HEK293 (cell line): ENCODE data around the gene F2RL3.

Experiments used
- CTCF ChIA-PET: fragments of 350-600 bp; formaldehyde crosslinking; extraction: SDS; loops from one replicate; lab custom pipeline; 2021; ENCODE audit warnings: antibody characterized with exemption; lab: Yijun Ruan, JAX
- POLR2A ChIA-PET: fragments of 300-600 bp; formaldehyde crosslinking; extraction: SDS; loops from one replicate; lab custom pipeline; 2020; ENCODE audit warnings: antibody characterized with exemption, inconsistent platforms; lab: Yijun Ruan, JAX
- H3K27ac ChIP-seq: fragments of 200-500 bp; sonication (Bioruptor generic); 2 replicates; pipeline ENCODE4 v1.5.1; 2014; ENCODE audit warnings: low read depth, low read length, control low read depth, inconsistent platforms; ENCODE audit errors: extremely low read depth
- H3K36me3 ChIP-seq, 2 experiments: fragments of 200-500 bp in 1 of 2; sonication (Bioruptor generic) in 1 of 2; 1 replicate in 1 of 2; 2 replicates in 1 of 2; pipeline ENCODE4 v1.5.1; 2014 to 2017; ENCODE audit warnings: inconsistent platforms in 2 of 2, low read length in 2 of 2; ENCODE audit not compliant: control insufficient read depth in 2 of 2, insufficient read depth in 1 of 2
- H3K4me1 ChIP-seq: fragments of 200-500 bp; sonication (Bioruptor generic); 2 replicates; pipeline ENCODE4 v1.5.1; 2014; ENCODE audit warnings: mild to moderate bottlenecking, low read length, inconsistent platforms; ENCODE audit not compliant: control insufficient read depth, insufficient read depth
- H3K4me3 ChIP-seq: 2 replicates; pipeline ENCODE4 v1.5.1; 2011; ENCODE audit warnings: low read depth, mild to moderate bottlenecking, control low read depth, low read length, moderate library complexity
- H3K9me3 ChIP-seq: fragments of 200-500 bp; sonication (Bioruptor generic); 2 replicates; pipeline ENCODE4 v1.5.1; 2014; ENCODE audit warnings: low read depth, low read length, inconsistent platforms; ENCODE audit not compliant: control insufficient read depth, insufficient read depth
- EGR2 ChIP-seq: fragments of 450-650 bp; formaldehyde crosslinking; IDR thresholded peaks from 2 replicates; pipeline ENCODE4 v1.5.1; 2016; ENCODE audit warnings: low read depth, missing biosample characterization, missing genetic modification characterization
- GFI1B ChIP-seq: fragments of 450-650 bp; formaldehyde crosslinking; IDR thresholded peaks from 2 replicates; pipeline ENCODE4 v1.5.1; 2016; ENCODE audit warnings: missing biosample characterization, missing genetic modification characterization
- GLIS2 ChIP-seq: fragments of 450-650 bp; formaldehyde crosslinking; IDR thresholded peaks from 2 replicates; pipeline ENCODE4 v1.5.1; 2016; ENCODE audit warnings: missing biosample characterization, missing genetic modification characterization
- MEIS1 ChIP-seq: sonication (generic); formaldehyde crosslinking; IDR thresholded peaks from 2 replicates; pipeline ENCODE4 v1.8.1; 2022; ENCODE audit warnings: missing genetic modification reagents, mild to moderate bottlenecking, borderline replicate concordance
- ZIC2 ChIP-seq: fragments of 450-650 bp; formaldehyde crosslinking; IDR thresholded peaks from 2 replicates; pipeline ENCODE4 v1.5.1; 2016; ENCODE audit warnings: missing biosample characterization, missing genetic modification characterization
- ZNF140 ChIP-seq: fragments of 450-650 bp; formaldehyde crosslinking; IDR thresholded peaks from 2 replicates; pipeline ENCODE4 v1.5.1; 2016; ENCODE audit warnings: missing biosample characterization, missing genetic modification characterization
- ZNF157 ChIP-seq: fragments of 450-650 bp; formaldehyde crosslinking; IDR thresholded peaks from 2 replicates; pipeline ENCODE4 v1.5.1; 2016; ENCODE audit warnings: missing biosample characterization, missing genetic modification characterization
- ZNF184 ChIP-seq: fragments of 450-650 bp; IDR thresholded peaks from 2 replicates; pipeline ENCODE4 v1.5.1; 2018; ENCODE audit warnings: missing biosample characterization, mild to moderate bottlenecking, missing genetic modification characterization
- ZNF324 ChIP-seq: fragments of 450-650 bp; formaldehyde crosslinking; IDR thresholded peaks from 2 replicates; pipeline ENCODE4 v1.5.1; 2016; ENCODE audit warnings: missing biosample characterization, missing genetic modification characterization
- ZNF391 ChIP-seq: fragments of 450-650 bp; formaldehyde crosslinking; IDR thresholded peaks from 2 replicates; pipeline ENCODE4 v1.5.1; 2016; ENCODE audit warnings: low read depth, missing biosample characterization, missing genetic modification characterization, borderline replicate concordance
- ZNF510 ChIP-seq: fragments of 450-650 bp; formaldehyde crosslinking; IDR thresholded peaks from 2 replicates; pipeline ENCODE4 v1.5.1; 2018; ENCODE audit warnings: mild to moderate bottlenecking, missing genetic modification characterization, missing biosample characterization; ENCODE audit not compliant: insufficient replicate concordance
- ZNF561 ChIP-seq: fragments of 450-650 bp; IDR thresholded peaks from 2 replicates; pipeline ENCODE4 v1.5.1; 2018; ENCODE audit warnings: missing biosample characterization, missing genetic modification characterization, borderline replicate concordance
- ZNF658 ChIP-seq: fragments of 450-650 bp; formaldehyde crosslinking; IDR thresholded peaks from 2 replicates; pipeline ENCODE4; 2016; ENCODE audit warnings: missing biosample characterization, missing genetic modification characterization
- TF ChIP-seq, protein P1 (sequence below): fragments of 450-650 bp; formaldehyde crosslinking; IDR thresholded peaks from 2 replicates; pipeline ENCODE4 v1.5.1; 2016; ENCODE audit warnings: missing biosample characterization, missing genetic modification characterization
- TF ChIP-seq, protein P2 (sequence below): fragments of 450-650 bp; formaldehyde crosslinking; IDR thresholded peaks from 2 replicates; pipeline ENCODE4 v1.5.1; 2016; ENCODE audit warnings: missing biosample characterization, missing genetic modification characterization
- TF ChIP-seq, protein P3 (sequence below): fragments of 450-650 bp; formaldehyde crosslinking; IDR thresholded peaks from 2 replicates; pipeline ENCODE4 v1.5.1; 2017; ENCODE audit warnings: missing biosample characterization, missing genetic modification characterization
- TF ChIP-seq, protein P4 (sequence below): fragments of 450-650 bp; formaldehyde crosslinking; IDR thresholded peaks from 2 replicates; pipeline ENCODE4 v1.5.1; 2016; ENCODE audit warnings: missing biosample characterization, missing genetic modification characterization
- TF ChIP-seq, protein P5 (sequence below): fragments of 450-650 bp; formaldehyde crosslinking; IDR thresholded peaks from 2 replicates; pipeline ENCODE4 v1.5.1; 2016; ENCODE audit warnings: missing biosample characterization, missing genetic modification characterization
- TF ChIP-seq, protein P6 (sequence below): fragments of 450-650 bp; IDR thresholded peaks from 2 replicates; pipeline ENCODE4 v1.5.1; 2018; ENCODE audit warnings: missing biosample characterization, mild to moderate bottlenecking, missing genetic modification characterization

Gene F2RL3

DNA sequence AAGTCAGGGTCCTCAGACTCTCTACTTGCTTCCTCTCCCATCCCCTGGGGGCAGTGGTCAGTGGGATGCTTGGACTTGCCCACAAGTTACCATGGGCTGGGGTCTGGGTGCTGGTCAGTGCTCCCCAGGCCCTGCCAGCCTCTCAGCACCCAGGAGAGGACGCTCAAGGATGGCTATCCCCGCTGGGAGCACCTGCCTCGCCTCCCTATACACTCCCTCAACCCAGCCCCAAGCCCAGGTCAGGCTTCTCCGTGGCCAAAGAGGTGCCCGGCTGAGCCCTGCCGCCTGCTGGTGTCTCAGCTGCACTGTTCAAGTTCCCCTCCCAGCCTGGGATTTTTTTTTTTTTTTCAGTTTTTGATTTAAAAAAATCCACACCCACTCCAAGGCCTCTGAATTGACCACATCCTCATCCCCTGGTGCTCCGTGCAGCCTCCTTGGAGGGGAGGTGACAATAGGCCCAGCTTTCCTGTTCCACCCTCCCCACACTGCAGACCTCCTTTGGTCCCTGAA, 10.8 kb downstream of the F2RL3 start:
- H3K4me1 ChIP-seq: no peaks in the 10 kb centered on the region
- no peaks in the 10 kb centered on the region for H3K9me3 ChIP-seq
- POLR2A ChIA-PET: no interaction called here
- no peaks in the 10 kb centered on the region for H3K36me3 ChIP-seq
- no peak overlapping the region for H3K27ac ChIP-seq
- CTCF ChIA-PET: interaction anchor here (1.1 kb wide), 1 partner anchor 128 kb away, joined by 8 read pairs; no protein-coding TSS in a partner anchor
- TF ChIP-seq, protein P1, sequence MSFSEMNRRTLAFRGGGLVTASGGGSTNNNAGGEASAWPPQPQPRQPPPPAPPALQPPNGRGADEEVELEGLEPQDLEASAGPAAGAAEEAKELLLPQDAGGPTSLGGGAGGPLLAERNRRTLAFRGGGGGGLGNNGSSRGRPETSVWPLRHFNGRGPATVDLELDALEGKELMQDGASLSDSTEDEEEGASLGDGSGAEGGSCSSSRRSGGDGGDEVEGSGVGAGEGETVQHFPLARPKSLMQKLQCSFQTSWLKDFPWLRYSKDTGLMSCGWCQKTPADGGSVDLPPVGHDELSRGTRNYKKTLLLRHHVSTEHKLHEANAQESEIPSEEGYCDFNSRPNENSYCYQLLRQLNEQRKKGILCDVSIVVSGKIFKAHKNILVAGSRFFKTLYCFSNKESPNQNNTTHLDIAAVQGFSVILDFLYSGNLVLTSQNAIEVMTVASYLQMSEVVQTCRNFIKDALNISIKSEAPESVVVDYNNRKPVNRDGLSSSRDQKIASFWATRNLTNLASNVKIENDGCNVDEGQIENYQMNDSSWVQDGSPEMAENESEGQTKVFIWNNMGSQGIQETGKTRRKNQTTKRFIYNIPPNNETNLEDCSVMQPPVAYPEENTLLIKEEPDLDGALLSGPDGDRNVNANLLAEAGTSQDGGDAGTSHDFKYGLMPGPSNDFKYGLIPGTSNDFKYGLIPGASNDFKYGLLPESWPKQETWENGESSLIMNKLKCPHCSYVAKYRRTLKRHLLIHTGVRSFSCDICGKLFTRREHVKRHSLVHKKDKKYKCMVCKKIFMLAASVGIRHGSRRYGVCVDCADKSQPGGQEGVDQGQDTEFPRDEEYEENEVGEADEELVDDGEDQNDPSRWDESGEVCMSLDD (tag by site-specific recombination): no peak
- TF ChIP-seq, protein P2, sequence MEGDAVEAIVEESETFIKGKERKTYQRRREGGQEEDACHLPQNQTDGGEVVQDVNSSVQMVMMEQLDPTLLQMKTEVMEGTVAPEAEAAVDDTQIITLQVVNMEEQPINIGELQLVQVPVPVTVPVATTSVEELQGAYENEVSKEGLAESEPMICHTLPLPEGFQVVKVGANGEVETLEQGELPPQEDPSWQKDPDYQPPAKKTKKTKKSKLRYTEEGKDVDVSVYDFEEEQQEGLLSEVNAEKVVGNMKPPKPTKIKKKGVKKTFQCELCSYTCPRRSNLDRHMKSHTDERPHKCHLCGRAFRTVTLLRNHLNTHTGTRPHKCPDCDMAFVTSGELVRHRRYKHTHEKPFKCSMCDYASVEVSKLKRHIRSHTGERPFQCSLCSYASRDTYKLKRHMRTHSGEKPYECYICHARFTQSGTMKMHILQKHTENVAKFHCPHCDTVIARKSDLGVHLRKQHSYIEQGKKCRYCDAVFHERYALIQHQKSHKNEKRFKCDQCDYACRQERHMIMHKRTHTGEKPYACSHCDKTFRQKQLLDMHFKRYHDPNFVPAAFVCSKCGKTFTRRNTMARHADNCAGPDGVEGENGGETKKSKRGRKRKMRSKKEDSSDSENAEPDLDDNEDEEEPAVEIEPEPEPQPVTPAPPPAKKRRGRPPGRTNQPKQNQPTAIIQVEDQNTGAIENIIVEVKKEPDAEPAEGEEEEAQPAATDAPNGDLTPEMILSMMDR (tag by site-specific recombination): 0 out of 2 replicates have a peak, but pooled peaks have one; percentile 38
- no peak overlapping the region for H3K4me3 ChIP-seq

DNA sequence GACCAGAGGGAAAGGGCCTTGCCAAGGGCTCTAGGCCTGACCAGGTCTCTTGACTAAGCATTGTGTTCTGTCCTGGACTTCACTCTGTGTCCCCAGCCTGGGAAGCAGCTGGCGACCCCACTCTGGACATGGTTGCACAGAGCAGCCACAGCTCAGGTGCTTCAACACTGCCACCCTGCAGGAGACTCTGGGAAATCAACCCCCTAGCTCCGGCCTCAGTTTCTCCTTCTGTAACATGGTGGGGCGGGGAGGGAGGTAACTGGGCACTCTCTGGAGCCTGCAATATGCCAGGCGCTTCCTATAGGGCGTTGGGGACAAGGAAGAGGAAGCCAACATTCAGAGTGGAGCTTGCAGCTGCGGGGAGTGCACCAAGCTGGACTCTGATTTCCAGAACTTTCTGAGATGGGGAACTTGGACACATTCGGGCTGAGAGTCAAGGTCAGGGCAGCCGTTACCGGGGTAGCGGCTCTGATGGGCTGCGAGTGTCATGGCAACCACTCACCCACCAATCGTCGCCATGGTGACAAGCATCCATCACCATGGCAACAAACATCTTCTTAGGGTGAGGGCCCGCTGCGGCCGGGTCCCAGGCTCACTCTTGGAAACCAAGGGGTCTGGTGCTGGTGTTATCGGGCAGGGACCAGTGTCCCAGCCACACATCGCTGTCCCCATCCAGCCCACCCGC, 12.8 kb downstream of the F2RL3 start:
- ChIA-PET POLR2A (no interaction called here), CTCF (no interaction called here)
- Histone ChIP-seq H3K4me1 (no peaks in the 10 kb centered on the region), H3K9me3 (no peaks in the 10 kb centered on the region), H3K27ac (no peak overlapping the region), H3K4me3 (no peak overlapping the region), H3K36me3 (no peaks in the 10 kb centered on the region)
- TF ChIP-seq GLIS2 (tag by site-specific recombination) (no peak), ZNF184 (no peak), EGR2 (tag by site-specific recombination) (no peak), ZNF157 (tag by site-specific recombination) (no peak), ZNF510 (no peak), ZIC2 (tag by site-specific recombination) (no peak), ZNF140 (no peak), ZNF324 (no peak), GFI1B (tag by site-specific recombination) (no peak), ZNF561 (tag by site-specific recombination) (no peak), ZNF658 (no peak), MEIS1 (CRISPR knock-in tag) (no peak), ZNF391 (no peak)
- TF ChIP-seq, protein P3, sequence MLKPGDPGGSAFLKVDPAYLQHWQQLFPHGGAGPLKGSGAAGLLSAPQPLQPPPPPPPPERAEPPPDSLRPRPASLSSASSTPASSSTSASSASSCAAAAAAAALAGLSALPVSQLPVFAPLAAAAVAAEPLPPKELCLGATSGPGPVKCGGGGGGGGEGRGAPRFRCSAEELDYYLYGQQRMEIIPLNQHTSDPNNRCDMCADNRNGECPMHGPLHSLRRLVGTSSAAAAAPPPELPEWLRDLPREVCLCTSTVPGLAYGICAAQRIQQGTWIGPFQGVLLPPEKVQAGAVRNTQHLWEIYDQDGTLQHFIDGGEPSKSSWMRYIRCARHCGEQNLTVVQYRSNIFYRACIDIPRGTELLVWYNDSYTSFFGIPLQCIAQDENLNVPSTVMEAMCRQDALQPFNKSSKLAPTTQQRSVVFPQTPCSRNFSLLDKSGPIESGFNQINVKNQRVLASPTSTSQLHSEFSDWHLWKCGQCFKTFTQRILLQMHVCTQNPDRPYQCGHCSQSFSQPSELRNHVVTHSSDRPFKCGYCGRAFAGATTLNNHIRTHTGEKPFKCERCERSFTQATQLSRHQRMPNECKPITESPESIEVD: no peak
- TF ChIP-seq, protein P4, sequence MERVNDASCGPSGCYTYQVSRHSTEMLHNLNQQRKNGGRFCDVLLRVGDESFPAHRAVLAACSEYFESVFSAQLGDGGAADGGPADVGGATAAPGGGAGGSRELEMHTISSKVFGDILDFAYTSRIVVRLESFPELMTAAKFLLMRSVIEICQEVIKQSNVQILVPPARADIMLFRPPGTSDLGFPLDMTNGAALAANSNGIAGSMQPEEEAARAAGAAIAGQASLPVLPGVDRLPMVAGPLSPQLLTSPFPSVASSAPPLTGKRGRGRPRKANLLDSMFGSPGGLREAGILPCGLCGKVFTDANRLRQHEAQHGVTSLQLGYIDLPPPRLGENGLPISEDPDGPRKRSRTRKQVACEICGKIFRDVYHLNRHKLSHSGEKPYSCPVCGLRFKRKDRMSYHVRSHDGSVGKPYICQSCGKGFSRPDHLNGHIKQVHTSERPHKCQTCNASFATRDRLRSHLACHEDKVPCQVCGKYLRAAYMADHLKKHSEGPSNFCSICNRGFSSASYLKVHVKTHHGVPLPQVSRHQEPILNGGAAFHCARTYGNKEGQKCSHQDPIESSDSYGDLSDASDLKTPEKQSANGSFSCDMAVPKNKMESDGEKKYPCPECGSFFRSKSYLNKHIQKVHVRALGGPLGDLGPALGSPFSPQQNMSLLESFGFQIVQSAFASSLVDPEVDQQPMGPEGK: no peak
- TF ChIP-seq, protein P5, sequence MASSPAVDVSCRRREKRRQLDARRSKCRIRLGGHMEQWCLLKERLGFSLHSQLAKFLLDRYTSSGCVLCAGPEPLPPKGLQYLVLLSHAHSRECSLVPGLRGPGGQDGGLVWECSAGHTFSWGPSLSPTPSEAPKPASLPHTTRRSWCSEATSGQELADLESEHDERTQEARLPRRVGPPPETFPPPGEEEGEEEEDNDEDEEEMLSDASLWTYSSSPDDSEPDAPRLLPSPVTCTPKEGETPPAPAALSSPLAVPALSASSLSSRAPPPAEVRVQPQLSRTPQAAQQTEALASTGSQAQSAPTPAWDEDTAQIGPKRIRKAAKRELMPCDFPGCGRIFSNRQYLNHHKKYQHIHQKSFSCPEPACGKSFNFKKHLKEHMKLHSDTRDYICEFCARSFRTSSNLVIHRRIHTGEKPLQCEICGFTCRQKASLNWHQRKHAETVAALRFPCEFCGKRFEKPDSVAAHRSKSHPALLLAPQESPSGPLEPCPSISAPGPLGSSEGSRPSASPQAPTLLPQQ: no peak
- TF ChIP-seq, protein P6, sequence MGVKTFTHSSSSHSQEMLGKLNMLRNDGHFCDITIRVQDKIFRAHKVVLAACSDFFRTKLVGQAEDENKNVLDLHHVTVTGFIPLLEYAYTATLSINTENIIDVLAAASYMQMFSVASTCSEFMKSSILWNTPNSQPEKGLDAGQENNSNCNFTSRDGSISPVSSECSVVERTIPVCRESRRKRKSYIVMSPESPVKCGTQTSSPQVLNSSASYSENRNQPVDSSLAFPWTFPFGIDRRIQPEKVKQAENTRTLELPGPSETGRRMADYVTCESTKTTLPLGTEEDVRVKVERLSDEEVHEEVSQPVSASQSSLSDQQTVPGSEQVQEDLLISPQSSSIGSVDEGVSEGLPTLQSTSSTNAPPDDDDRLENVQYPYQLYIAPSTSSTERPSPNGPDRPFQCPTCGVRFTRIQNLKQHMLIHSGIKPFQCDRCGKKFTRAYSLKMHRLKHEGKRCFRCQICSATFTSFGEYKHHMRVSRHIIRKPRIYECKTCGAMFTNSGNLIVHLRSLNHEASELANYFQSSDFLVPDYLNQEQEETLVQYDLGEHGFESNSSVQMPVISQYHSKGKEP (tag by site-specific recombination): no peak
